GM19238 (cell line): ENCODE data around the gene BPHL.
"Not testable (repeated sequence)": the region's sequence is repeated elsewhere in the genome, so short reads cannot be mapped to it uniquely, and the experiment has no call there.

ENCODE experiments used
- DNase-seq: peaks from one replicate; pipeline ENCODE4 v3.0.0; 2011; ENCODE audit warnings: low spot score; ENCODE audit not compliant: insufficient read length

BPHL gene

DNA sequence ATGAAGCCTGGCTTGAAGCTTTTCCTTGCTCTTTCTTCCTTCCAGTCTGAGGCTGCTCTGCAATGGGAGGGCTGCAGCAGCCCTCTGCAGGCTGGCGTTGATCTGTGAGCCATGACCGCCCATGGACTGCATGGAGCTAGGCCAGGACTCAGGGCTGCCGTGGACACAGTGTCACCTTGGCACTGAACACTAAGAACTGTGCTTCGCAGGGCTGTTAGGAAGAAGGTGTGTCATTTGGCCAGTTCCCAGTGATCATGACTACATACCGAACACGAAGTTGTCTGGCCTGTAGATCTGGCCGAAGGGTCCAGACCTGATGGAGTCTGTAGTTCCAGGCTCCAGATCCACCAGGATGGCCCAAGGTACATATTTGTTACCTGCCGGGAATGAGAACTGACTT is 60.2 kb downstream of the BPHL start:
- DNase-seq, result not testable (repeated sequence)

DNA sequence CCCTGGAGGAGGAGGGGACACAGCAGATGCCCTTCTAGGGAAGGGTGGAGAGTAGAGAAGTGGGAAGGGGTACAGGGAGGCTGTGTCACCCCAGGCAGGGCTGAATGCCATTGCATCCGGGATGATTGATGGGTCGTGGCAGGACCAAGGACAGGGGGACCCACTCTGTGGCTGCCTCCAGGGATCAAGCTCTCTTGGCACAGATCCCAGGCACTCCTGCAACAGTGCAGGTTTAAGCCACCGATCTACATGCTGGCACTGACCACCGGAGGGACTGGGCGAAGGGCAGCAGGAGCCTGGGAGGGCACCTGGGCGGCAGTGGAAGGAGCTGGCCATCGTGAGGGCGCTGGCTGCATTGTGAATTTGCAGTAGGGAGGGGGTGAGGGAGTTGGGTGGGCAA is 61.4 kb downstream of the BPHL start:
- DNase-seq, result not testable (repeated sequence)

DNA sequence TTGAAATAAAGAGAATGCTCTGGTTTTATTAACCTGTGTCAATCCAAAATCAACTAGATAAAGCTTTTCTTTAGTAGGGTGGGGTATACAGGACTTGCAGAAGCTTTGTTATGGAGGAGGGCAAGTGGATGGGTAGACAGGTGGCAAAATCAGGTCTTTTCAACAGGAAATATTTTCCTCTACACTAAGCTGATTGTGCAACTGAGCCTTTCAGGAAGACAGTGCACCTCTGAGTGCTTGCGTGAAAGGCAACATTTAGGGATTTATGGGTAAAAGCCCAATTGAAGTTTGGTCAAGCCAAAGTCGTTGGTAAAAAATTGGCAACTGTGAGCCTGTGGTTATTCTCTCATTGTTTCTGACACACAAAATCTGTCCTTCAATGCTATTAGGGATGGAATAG is 62.6 kb downstream of the BPHL start:
- DNase-seq, result no peak

DNA sequence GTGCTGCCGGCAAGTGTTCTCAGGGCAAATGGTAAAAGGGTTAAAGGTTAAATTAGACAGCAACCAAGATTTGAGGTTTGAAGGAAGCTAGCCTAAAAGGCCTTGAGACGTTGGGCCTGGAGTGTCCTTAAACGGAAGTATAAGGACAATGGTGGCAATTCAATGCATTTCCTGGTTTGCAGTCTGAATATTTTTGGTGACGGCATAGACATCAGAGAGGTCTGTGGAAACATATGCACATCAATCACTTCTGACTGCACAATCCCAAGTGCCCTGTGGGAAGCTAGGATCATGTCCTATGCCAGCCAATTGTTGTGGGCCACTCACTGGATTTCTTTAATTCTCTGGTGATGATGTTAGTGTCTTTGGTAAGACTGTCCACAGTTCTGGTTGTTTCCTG is 64.6 kb downstream of the BPHL start:
- DNase-seq, result no peak

DNA sequence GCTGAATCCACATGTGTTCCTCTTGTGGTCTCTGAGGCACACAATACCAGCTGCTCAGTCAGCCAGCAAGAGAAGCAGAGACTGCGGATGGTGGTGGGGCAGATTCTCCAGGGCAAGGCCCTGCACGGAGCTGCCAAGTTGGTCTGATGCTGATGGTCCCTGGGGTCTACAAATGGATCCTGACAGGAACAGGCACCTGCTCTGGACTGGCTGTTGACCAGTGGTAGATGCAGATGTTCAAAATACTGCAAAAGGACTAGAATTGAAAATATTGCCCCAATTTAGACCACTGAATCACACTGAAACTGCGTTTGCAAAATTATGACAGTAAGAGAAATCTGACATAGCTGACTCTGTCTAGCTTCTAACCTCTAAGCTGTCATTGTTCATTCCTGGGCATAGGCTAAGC is 68.5 kb downstream of the BPHL start:
- no peak for DNase-seq

DNA sequence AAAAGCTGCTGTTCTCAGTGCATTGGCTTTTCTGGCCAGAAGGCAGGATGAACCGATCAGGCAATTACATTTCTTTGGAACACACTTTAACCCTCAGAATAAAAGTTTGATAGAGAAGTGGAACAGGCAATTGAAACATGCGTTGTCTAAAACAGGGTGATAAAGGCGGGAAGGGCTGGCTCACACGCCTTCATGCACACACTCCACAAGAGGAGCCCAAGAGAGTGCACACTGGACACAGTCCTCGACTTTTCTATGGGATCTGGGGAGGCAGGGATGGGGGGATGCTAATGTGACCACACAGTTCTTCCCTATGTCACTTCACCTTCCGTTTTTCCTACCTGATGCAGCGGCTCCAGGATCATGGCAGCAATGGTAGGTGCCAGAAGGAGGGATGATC is 69.8 kb downstream of the BPHL start:
- no peak for DNase-seq

DNA sequence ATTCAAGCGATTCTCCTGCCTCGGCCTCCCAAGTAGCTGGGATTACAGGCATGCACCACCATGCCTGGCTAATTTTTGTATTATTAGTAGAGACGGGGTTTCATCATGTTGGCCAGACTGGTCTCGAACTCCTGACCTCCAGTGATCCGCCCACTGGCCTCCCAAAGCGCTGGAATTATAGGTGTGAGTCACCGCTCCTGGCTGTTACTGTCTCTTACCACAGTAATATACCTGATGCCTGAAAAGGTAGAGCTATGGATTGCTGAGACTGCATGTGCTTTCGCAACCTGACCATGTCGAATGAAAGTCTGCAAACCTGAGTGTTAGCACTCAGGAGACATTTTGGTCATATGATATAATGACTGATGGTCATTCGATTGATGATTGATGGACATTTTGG is 70.7 kb downstream of the BPHL start:
- not testable (repeated sequence) for DNase-seq

DNA sequence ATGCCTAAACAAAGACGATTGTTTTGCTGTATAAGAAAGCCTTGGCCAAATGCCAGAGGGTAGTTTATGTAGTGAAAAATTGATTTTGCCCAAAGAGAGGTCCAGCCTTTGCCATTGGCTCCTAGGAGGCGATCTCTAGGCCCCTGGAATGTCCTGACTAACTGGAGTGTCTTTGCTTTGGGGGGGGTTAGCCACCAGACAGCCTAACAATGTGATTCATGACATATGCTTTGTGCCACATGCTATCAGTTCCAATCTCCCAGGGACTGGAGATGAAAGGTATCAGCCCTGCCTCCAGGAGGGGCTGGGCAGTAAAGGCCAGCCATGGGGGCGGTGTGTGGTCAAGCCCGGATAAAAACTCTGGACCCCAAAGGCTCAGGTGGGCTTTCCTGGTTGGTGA is 71.5 kb downstream of the BPHL start:
- no peak for DNase-seq

DNA sequence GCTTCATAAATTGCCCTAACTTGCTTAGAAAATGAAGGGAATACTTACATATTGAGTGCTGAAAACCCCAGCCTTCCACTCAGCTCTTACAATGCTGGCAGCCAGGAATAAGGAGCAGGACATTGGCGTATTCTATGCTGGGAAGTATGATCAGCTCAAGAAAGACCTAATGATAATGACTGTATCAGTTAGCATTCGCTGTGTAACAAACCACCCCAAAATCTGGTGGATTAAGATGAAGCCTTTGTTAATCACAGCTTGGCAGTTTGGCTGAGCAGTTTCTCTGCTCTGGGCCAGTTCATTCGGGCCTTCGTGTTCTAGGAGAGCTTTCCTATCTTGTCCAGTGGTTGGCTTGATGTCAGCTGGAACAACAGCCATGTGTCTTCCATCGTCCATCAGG is 72.3 kb downstream of the BPHL start:
- DNase-seq, result no peak

DNA sequence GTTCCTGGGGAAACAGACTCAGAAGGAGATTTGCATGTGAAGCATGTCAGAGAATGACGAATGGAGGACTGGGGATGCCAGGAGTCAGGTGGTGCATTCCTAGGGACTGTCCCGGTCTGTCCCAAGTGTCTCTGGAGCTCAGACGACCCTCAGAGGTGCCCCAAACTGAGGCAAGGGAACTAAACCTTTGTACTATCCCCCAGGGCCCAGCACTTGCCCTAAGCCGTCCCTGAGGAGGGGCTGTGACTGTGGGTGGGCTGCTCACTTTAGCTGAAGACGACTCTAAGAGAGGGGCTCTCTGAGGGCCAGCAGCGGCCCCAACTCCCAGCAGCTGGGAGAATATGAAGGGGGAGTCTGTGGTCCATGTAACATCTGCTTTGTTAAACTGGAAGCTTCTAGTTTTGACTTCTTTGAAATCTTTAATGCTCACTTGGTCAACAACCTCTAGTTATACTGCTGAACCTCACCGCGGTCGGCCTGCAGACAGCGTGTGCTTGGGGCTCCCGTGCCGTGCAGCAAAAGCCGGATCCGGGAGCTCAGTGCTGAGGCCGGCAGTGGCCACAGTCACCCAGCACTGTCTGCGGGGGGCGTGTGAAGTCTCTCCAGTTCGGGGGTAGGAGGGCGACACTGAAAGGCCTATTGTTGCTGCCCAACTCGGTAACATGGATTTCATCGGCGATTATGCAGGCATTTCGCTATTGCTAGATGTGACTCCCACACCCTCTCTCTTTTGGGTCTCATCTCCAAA is 74.8 kb downstream of the BPHL start:
- no peak for DNase-seq

DNA sequence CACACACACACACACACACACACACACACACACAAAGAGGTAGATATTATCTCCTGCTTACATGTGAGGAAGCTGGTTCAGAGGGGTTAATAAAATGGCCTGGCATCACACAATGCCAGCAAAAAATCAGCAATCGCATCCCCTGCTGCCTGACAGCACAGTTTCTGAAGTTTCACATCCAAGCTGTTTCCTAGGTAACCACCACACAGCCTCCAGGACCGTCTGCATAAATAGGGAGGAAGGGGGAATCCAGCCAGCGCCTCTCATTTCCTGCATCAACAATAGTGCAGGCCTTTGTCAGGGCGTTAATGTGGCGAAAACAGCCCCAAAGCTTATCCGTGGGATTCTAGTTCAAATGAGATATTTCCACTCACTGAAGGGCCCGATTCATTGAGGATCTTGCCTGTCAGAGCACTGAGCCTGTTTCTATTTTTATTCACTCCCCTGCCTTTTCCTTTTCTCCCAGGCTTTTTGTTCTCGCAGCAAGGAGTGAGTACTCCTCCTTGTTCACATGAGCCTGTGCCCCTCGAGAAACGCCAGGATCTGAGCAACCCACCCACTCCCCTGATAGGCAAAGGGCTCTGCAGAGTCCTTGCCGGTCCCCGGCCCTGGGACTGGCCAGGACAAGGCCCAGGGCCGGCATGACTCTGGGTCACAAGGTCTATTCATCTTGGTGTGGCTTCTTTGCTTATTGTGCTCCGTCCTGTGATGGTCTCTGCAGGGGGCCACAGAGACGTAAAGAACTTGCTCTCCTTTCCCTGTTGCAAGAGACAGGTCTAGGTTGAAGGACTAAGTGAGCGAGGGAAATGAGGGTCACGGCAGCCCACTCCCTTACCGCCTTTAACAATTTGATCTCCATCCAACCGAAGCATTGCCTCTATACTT is 76.3 kb downstream of the BPHL start:
- no peak for DNase-seq

DNA sequence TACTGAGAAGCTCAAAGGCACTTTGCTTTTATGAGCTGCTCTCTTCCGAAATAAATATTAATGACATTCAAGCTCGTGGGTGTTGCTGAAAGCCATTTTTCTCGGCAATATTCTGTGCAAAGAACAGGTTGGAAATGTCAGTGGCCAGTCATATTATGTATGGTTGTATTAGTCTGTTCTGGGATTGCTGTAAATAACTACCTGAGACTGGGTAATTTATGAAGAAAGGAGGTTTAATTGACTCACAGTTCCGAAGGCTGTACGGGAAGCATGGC is 76.8 kb downstream of the BPHL start:
- DNase-seq, result no peak

DNA sequence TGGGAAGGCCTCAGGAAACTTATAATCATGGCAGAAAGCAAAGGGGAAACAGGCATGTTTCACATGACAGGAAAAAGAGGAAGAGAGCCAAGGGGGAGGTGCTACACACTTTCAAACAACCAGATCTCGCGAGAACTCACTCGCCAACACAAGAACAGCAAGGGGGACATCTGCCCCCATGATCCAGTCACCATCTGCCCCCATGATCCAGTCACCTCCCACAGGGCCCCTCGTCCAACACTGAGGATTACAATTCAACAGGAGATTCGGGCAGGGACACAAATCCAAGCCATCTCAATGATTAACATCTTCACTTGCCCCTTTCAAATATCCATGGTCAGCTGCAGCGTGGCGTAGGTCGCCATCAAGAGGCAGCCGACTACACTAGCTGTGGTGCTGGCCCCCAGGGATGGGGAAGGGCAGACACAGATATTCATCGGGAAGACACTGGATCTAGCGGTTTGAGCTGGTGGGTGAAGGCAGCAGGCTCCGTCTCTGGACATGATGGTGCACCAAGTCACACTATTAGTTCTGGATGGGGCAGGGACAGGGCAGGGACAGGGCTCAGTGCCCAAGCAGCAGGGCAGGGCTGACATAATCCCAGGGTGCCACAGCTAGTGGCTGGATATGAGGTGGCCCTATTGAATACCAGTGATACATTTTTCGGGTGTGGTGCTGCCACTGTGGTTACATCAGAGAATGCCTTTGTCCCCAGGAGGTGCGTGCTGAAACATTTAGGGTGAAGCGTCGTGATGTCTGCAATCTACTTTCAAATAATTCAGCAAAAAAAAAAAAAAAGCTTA is 77.4 kb downstream of the BPHL start:
- no peak for DNase-seq

DNA sequence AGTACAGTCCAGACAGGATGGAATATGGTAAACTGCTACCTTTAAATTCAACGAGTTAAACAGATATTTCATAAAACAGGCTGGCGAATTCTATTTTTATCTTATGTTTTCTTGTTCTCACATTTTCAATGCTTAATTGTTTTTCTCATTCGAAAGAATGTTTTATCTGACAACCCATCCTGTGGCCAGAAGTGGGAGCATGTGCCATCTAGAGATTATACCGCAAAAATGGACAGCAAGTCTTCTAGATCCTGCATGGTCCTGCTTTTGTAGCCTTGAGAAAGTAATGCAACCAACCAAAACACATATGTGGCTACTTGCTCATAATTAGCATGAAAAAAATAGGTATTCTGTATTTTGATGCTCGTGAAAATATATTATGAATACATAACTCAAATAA is 78.3 kb downstream of the BPHL start:
- DNase-seq, result no peak

DNA sequence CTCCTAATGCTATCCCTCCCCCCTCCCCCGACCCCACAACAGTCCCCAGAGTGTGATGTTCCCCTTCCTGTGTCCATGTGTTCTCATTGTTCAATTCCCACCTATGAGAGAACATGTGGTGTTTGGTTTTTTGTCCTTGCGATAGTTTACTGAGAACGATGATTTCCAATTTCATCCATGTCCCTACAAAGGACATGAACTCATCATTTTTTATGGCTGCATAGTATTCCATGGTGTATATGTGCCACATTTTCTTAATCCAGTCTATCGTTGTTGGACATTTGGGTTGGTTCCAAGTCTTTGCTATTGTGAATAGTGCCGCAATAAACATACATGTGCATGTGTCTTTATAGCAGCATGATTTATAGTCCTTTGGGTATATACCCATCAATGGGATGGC is 79.2 kb downstream of the BPHL start:
- DNase-seq, result not testable (repeated sequence)

DNA sequence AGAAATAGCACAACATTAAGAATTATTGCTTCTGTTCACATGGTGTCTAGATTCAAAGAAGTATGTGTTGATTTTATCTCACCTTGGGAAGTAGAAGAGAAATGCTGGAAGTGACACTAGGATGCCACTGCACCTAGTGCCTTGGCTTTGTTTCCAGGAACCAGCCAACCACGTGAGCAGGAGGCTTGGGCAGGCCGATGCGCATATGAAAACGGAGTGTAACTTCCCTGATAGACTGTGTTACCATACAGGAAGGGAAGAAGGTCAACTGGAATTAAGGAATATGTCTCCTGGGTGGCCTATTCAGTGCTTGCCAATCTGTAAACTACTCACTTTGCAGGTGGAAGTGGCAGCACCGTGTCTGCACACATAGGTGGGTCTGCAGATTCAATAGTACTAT is 80.9 kb downstream of the BPHL start:
- DNase-seq, result no peak

DNA sequence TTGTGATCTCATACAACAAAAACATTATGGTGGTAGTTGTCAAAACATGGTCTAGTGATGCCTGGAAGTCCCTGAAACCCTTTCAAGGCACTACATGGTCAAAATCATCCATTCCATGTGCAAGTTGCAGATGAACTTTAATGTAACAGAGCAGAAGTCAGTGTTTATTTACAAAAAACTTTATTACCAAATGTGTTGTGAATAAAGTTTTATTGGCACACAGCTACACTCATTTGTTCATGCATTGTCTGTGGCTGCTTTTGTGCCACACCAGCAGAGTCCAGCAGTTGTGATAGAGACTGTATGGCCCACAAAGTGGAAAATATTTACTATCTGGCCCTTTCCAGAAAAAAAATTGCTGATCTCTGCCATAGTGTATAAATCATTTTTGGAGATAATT is 82.2 kb downstream of the BPHL start:
- DNase-seq, result no peak

DNA sequence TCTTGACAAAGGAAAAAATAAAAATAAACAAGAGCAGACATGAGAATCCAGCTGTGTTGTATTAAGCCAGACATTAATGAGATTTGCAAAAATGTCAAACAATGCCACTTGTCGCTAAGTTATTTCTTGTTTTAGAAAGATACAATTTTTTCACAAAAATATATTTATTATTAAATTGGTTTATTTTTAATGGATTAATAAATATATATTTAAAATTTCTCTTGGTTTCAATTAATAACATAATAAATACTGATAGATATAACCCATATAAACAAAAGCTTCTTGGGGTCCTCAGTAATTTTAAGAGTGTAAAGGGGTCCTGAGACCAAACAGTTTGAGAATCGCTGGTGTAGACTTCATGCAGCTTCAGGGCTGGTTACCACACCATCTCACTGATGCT is 82.9 kb downstream of the BPHL start:
- no peak for DNase-seq
